ENCODE data around the gene APCDD1L.

Gene APCDD1L

DNA sequence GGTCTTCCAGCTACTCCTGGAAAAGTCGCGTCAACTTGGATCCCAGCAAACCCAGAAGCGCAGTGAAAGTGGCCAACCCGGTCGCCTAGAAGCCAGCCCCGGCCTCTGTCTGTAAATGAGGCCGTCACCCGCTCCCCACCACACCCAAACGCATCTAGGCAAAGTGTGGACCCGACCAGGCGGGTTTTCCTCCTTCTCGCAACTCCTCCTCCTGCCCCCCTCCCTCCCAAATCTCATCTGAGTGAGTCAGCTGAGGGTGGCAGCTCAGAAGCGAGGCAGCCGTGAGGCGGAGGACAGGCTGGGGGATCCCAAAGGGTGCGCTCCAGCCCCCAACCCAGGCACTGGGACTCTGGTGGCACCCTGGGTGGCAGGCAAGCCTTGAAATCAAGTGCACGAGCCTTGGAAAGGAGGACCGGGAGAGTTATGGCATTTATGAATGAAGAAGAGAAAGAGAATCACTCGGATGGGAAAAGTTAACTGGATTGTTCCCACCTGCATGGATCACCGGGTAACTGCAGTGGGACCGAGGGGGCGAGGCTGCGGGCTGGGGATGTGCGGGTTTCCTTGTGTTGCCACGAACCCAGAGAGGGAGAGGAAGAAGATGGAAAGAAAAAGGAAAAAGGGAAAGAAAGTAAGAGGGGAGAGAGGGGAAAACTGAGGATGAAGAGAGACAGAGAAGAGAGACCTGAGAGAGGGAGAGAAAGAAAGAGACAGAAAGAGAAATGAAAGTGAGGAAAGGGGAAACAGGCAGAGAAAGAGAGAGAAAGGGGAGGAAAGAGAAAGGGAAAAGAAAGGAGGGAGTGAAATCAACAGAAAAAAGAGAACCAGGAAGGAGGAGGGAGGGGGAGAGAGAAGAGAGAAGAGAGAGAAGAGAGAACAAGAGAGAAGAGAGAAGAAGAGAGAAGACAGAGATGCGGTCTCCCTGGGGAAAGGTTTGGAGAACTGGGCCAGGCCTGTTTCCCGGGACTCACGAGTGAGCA, at the start of gene APCDD1L:
TSS of gene APCDD1L (minus strand) at position 167 of the 980 bp plus-strand sequence. CDS start 692 bp downstream, outside the sequence.
- no peak for DNase-seq (ENCODE audit: low read depth in 1 of 2, low spot score in 1 of 2)

DNA sequence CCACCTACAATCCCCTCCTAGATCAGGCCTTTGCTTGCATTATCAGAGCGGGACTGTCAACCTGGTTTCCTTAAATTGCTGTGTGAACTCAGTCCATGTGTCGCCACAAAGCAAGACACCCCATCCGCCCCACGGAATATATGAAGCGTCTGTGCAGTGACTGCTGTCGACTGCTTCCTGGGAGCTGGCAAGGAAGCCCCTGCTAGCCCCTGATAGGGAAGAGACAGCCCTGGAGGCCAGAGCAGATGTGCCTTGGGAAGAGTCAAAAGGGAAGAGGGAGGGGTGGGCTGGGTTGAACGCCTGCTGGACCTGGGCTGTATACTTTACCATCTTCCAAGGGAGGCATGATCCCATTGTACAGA, 44.1 kb upstream of the APCDD1L start:
- no peak for DNase-seq (ENCODE audit: low read depth in 1 of 2, low spot score in 1 of 2)

DNA sequence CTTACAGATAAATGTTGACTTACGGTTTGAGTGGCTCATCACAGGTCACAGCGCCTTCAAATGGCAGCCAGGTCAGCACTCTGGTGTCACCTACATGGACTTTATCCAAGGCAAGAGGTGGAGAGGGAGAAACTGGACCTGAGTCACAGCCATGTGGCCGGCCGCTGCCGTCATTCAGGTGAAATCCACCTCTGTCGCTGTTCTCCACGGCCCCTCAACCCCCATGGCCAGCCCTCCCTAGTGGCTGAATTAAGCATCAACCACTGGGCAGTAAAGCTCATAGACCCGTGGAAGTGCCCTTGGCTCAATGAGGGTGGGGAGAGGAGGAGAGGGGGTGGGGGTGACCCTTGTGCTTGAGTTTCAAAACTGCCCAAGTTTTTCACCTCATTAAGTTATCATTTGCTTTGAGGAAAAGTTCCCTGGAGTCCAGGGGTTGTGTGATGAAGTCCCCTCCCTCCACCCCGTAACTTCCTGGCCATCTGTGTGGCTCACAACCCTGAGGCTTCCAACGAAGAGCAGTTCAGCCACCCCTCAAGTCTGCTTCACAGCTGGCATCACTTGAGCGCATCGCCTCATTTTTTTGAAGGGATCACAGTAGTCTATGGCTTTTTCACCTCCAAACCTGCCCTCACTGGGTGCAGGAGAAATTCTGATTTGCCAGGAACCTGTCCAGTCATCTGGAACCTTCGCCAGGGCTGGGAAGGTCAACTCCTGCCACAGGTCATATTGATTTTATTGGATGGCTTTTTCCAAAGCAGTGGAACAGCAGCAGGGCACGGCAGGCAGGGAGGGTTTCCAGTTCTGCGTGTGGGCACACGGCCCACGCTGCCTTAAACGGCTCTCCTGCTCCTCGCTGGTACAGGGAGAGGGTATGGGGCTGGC, 43.5 kb upstream of the APCDD1L start:
- DNase-seq (ENCODE audit: low read depth in 1 of 2, low spot score in 1 of 2) = no peak

DNA sequence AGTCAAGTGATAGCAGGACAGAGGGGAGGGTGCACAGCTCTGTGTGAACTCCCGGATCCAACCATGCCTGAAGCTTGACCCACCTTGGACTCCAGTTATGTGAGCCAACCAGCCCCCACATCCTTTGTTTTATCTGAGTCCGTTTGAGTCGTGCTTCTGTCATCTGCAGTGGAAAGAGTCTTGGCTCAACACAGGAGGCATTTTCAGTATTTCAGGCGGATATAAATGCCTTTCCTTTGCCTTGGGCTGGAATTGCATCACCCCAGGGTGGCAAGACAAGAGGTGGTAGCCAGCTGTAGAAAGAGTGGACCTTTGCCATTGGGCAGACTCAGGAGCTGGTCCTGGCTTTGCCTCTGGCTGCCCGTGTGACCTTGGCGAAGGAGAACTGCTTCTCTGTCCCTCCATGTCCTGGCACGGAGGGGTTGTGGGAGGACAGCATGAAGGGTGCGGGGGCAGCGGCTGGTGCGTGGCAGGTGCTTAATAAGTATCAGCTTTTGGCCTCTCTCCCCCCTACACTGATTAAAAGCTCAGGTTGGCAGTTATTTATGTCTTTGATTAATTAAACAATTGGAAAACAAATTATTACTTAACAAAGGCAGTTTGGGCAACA, 42.6 kb upstream of the APCDD1L start:
- no peak for DNase-seq (ENCODE audit: low read depth in 1 of 2, low spot score in 1 of 2)

DNA sequence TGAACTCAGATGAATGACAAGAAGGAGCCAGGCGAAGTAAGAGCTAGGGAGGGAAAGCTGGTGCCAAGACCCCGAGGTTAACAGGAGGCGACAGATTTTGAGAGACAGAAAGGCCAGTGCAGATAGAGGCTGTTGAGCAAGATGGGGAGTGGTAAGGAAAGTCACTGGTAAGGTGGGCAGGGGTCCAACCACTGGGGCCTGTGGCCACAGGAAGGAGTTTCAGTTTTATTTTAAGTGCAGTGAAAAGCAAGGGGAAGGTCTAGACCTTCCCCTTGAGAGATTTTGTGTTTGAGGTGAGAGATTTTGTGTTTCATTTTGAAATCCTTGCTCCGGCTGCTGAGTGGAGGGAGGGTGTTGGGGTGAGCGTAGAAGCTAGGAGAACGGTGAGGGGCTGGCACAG, 41.8 kb upstream of the APCDD1L start:
- no peak for DNase-seq (ENCODE audit: low read depth in 1 of 2, low spot score in 1 of 2)

DNA sequence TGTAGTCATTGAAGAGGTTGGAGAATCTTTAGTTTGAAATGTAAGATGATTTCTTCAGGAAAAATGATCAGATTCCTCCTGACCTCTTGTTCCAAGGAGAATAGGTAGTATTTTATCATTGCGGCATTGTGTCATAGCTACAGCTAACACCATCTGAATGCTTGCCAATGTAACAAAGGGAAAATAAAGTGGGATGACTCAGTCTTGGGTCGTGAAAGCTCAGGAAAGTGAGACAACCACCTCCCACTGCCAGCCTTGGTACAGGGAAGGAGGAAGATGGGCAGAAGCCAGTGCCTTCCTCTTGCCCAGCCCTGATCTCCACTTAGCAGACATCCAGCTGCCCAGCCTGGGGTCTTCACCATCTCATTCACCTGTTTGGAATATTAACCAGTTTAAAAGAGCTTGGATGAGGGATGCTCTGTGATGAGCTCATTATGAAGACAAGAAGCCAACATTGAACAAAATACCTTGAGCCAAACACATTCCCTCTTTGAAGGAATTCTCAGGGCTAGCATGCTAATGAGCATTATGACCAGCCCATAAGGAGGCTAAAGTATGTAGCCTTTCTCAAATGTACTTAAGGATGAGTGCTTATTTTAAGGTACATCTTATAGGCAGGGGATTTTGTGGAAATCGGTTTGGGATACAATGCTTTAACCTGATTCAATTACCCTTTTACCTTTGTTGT, 40.0 kb upstream of the APCDD1L start:
- DNase-seq (ENCODE audit: low read depth in 1 of 2, low spot score in 1 of 2) = no peak

DNA sequence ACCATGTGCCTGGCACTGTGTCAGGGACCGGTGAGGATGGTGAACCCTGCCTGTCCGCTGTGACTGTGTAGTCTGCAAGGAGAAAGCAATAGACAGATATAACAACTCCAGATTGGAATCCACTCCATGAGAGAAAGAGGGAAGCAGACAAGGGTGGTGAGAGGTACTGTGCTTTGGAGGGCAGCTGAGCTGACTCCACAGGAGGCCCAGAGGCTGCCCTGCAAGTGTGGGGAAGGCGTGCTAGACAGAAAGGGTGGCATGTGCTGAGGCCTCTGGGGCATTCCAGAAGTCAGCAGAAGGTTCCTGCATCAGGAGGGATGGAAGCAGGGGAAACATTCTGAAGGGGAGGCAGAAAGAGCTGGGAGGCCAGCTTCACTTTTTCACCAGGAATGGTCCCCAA, 39.3 kb upstream of the APCDD1L start:
- no peak for DNase-seq (ENCODE audit: low read depth in 1 of 2, low spot score in 1 of 2)

DNA sequence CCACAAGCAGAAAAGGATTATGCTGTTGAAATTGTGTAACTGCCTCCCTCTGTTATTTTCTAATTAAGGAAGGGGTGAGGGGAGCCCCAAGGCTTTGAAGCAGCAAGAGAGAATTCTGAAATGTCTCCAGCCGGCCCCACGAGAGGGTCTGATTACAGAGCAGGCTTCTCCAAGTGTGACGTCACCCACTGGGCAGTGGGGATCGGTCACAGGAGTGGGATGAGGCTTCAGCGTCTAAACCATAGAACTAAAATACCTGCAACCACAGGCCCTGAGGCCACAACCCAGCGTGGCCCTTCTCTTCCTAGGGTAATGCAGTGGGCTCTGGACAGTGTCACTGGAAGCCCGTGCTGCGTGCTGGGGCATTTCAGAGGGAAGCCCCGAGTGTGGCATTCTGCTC, 38.6 kb upstream of the APCDD1L start:
- no peak for DNase-seq (ENCODE audit: low read depth in 1 of 2, low spot score in 1 of 2)

DNA sequence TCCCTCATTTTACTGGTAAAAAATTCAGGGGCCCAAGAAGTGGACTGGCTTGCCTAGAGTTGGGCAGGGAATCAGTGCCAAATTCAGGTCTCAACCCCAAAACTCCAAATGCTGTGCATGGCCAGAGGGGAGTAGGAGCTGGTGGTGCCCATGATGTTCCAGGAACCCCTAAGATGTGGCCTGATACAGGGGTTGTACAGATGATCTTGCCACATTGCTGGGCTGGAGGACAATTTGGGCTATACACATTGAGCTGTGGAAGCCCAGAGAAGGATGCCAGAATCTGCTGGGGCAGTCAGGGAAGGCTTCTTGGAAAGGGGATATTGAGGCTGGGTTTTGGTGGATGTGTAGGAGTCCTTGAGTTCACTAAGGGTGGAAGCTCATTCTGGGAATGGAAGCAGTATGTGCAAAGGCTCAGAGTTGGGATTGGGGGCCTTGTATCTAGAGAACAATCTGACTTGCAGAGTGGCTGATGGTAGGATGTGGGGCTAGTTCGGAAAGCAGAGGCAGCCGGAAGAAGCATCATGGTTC, 38.0 kb upstream of the APCDD1L start:
- no peak for DNase-seq (ENCODE audit: low read depth in 1 of 2, low spot score in 1 of 2)

DNA sequence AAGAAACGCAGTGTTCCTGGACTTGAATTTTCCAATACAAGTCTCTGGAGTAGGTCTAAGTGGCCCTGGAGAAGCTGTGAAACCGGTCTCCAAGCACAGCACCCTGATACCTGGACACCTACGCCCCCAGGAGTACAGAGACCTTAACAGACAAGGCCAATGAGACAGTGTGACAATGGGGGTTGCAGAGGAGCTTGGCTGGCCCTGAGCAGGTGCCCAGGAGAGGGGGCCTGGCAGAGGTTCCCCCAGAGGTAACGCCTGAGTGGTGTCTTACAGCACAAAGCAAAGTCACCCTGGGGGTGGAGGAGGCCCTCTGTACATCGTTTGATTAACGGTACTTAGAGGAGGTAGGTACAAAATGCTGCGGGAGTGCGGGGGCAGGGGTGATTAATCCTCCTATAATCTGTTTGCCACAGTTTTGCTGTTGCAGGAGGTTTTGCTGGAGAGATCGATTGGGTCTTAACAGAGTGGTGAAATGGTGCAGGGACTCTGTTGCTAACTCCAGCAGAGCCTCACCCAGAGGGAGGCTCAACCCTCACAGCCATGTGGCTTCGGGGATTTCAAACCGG, 37.3 kb upstream of the APCDD1L start:
- DNase-seq (ENCODE audit: low read depth in 1 of 2, low spot score in 1 of 2) = no peak

DNA sequence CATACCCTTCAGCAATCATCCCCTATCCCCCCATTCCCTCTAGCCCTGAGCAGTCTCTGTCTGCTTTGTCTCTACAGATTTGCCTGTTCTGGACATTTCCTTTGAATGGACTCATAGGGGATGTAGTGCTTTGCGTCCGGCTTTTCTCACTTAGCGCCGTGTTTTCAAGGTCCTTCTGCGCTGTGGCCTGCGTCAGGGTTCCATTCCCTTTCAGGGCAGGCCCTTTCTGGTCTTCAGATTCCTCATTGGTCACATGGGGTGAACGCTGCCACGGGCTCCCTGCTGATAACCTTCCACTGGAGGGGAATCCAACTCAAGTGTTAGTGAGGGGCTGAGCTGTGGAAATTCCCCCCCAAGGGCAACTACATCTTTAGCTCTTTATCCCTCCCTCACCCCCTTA, 36.4 kb upstream of the APCDD1L start:
- DNase-seq (ENCODE audit: low read depth in 1 of 2, low spot score in 1 of 2) = no peak

DNA sequence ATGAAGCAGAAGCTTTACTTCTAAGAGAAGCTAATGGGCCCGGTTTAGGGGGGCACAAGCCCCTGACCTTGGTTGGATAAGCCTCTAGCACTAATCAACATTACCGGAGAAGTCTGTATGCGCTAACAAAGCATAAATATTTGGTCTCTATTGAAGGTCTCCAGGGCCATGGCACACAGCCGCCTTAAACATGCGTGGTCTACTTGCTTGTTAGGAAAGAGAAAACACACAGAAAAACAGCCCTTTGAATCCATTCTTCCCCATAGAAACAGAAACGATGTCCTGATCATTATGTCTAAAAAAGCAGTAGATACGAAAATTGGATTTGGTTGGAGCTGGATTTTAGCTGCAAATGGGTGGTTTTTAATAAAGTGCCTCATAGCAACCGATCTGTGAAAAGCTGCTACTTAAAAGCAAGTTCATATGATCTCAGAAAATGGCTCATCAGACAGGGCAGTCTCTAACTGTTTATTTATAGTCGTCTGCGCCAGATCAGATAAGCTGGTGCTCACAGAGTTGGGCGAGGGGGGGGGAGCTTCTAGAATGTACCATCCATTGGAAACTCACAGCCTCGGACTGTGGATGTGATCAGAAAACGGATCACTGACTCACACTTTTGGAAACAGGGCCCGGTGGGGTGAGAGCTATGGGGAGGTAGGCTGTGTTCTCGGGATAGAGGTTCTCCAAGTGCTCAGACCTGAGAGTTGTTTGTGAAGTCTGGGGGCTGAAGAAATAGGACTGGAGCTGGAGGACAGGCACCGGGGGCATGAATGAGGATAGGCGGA, 35.3 kb upstream of the APCDD1L start:
- no peak for DNase-seq (ENCODE audit: low read depth in 1 of 2, low spot score in 1 of 2)

DNA sequence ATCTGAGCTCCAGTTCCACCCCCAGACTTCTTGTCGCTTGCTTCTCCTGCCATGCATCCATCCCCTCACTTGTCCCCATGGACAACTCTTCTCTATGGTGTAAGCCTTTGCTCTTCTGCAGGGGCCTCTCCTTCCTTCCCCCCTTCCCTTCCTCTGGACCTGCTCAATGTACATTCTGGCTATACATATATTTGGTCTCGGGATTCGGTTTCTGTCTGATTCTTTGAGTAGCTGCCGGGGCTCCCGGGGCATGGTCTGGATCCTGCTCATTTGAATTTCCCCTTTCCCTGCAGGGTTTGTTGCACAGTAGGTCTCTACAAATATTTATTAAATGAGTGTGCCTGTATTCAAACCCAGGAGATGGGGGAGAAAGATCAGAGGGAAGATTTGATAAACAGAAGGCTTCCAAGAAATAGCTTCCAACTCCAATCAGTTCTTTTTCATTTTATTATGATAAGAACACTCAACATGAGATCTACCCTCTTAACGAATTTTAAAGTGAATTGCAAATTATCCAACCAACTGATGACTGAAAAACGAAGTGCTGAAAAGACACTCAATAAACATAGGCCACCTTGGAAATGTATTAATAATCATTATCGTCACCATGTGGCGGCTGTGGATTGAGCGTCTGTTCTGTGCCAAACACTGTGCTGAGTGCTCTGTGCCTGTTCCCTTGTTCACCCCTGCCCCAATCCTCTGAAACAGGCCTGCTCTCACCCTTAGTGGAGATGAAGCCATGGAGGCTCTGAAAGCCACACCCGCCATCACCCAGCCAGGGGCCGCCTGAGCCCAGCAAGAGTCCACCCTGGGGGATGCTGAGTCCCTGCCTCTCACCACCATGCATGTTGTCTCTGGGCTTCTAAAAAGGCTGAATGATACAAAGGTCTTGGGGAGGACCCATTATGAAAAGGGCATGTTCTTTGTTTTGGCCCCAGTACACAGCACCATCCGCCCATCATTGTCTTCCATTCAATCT, 34.3 kb upstream of the APCDD1L start:
- DNase-seq (ENCODE audit: low read depth in 1 of 2, low spot score in 1 of 2) = no peak

DNA sequence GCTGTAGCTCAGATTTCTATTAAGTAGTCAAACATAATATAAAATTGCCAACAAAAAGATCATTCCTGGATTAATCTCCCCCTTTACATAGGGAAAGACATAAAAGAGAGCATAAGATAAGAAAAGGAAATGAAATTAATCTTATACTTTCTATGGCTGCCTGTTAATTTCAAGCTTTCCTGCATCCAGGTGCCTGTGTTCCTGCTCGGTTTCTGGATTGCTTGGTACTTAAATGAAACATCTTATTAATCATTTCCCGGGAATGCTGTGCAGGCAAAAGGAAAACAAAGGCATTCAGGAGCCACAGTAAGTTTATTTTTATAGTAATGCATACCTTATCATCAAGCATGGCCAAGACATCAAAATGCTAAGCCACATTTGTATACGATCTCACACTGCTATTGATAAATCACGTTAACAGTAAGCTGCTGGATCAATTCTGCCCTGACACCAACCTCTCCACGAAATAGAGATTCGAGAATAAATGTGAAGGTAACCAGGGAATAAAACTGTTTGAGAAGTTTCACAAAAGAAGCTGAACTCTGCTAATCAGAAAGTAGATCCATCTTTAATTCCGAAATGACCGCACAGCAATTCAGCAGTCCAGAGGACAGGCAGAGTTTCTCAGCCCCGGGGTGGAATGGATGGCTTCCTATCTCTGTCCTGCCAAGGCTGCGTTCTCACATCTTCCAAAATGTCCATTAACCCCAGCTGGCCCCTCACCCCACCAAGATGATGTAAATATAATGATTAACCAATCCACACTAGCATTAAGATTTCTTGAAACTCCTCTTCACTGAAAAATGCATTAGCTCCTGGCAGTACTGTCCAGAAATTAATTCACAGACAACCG, 32.6 kb upstream of the APCDD1L start:
- no peak for DNase-seq (ENCODE audit: low read depth in 1 of 2, low spot score in 1 of 2)

DNA sequence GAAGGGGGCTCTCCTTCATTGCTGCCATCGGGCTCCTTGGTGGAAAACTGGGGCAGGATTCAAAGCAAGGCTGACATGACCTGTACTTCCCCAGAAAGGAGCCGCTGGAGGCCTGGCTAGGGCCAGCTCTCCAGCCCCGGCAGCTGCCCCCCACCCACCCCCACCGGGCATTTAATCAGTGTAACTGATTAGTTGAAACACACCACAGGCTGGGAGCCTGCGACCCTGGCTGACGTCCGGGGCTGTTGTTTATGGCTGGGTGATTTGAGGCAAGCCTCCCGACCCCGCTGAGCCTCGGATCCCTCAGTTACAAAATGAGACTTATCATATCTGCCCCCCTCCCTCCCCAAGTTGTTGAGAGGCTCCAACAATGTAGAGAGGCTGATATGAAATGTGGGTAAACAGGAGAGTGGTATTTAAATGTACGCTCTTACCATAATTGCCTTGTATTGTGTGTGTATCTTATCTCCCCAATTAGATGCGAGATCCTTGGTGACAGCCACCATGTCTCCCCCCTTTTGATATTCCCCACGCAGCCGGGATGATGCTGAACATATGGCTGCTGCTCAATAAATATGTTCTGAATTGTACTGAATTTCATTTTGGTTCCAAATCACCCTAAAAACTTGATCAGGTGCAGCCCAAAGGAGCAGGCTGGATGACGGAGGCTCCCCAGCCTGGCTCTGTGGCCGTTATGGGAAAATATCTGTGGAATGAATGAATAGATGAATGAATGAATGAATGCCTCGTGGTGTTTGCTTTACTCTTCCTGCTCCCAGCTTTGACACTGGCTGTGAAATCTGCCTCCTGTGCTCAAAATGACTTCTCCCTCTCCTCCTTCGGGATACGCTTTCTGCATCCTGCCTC, 31.8 kb upstream of the APCDD1L start:
- DNase-seq (ENCODE audit: low read depth in 1 of 2, low spot score in 1 of 2) = no peak

DNA sequence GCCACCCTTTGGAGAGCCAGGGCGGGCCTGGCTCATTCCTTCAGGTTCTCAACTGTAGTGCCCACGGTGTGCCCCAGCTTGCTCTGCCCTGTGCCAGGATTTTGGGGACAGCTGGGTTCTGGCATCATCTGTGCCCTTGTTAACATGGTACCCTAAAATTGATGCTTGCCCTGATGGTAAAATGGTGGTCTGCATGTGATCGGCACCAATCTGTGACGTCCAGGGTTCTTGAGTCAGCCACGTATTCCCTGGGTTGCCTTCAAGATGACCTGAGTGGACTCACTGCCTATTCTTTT, 31.2 kb upstream of the APCDD1L start:
- DNase-seq (ENCODE audit: low read depth in 1 of 2, low spot score in 1 of 2) = no peak

Data from activated CD4-positive, alpha-beta T cell treated with anti-CD3 and anti-CD28 coated beads, Interleukin-2, amount 50 U/mL, for 24 hours (primary cell).